ENCODE results near the gene POMT2.
"Not testable (repeated sequence)": the region's sequence is repeated elsewhere in the genome, so short reads cannot be mapped to it uniquely, and the experiment has no call there.

POMT2 gene

GRCh38 chr14:77320238-77320935 lies at the start of gene POMT2:
Gene POMT2, minus strand, starts transcription at chr14:77320883. Its CDS starts 202 bp downstream, at chr14:77320681.
- DNase-seq: peak; percentile 70 to 88 (median 82)

- DNase-seq: no peak
Measured at GRCh38 chr14:77369285-77369684, 48.6 kb upstream of the POMT2 start.

GRCh38 chr14:77364146-77364545 lies 43.5 kb upstream of the POMT2 start:
- DNase-seq: no peak

- no peak for DNase-seq
Measured at GRCh38 chr14:77359626-77360025, 38.9 kb upstream of the POMT2 start.

GRCh38 chr14:77356899-77357298 lies 36.2 kb upstream of the POMT2 start:
- DNase-seq: no peak

- no peak for DNase-seq
Measured at GRCh38 chr14:77355811-77356210, 35.1 kb upstream of the POMT2 start.

- no peak for DNase-seq
Measured at GRCh38 chr14:77353469-77354141, 32.9 kb upstream of the POMT2 start.

GRCh38 chr14:77347751-77348150 lies 27.1 kb upstream of the POMT2 start:
- DNase-seq: no peak

- DNase-seq: no peak
Measured at GRCh38 chr14:77346495-77346894, 25.8 kb upstream of the POMT2 start.

- no peak for DNase-seq
Measured at GRCh38 chr14:77344377-77344996, 23.8 kb upstream of the POMT2 start.

- no peak for DNase-seq
Measured at GRCh38 chr14:77343662-77344061, 23.0 kb upstream of the POMT2 start.

GRCh38 chr14:77342726-77343397 lies 22.2 kb upstream of the POMT2 start:
- DNase-seq: no peak

GRCh38 chr14:77340389-77340788 lies 19.7 kb upstream of the POMT2 start:
- DNase-seq: no peak

GRCh38 chr14:77339407-77339806 lies 18.7 kb upstream of the POMT2 start:
- DNase-seq: no peak

GRCh38 chr14:77338302-77338701 lies 17.6 kb upstream of the POMT2 start:
- no peak for DNase-seq

GRCh38 chr14:77337880-77338279 lies 17.2 kb upstream of the POMT2 start:
- DNase-seq: no peak

GRCh38 chr14:77337255-77337654 lies 16.6 kb upstream of the POMT2 start:
- DNase-seq: not testable (repeated sequence)

GRCh38 chr14:77335576-77335975 lies 14.9 kb upstream of the POMT2 start:
- no peak for DNase-seq

- DNase-seq: no peak
Measured at GRCh38 chr14:77329872-77330271, 9.2 kb upstream of the POMT2 start.

GRCh38 chr14:77327111-77327510 lies 6.4 kb upstream of the POMT2 start:
- no peak for DNase-seq

GRCh38 chr14:77325746-77326094 lies 5.0 kb upstream of the POMT2 start:
- DNase-seq: no peak

- DNase-seq: no peak
Measured at GRCh38 chr14:77324816-77325745, 4.4 kb upstream of the POMT2 start.

GRCh38 chr14:77324289-77324688 lies 3.6 kb upstream of the POMT2 start:
- DNase-seq: no peak

Measured in activated naive CD4-positive, alpha-beta T cell (primary cell).